T1000 (cell line): ENCODE data around the gene TIMM23.
"Not testable (repeated sequence)": the region's sequence is repeated elsewhere in the genome, so short reads cannot be mapped to it uniquely, and the experiment has no call there.

ENCODE experiments used
- DNase-seq: peaks from one replicate; lab custom pipeline; 2025; ENCODE audit warnings: mixed read lengths; lab: John Stamatoyannopoulos, UW

The TIMM23 gene

DNA sequence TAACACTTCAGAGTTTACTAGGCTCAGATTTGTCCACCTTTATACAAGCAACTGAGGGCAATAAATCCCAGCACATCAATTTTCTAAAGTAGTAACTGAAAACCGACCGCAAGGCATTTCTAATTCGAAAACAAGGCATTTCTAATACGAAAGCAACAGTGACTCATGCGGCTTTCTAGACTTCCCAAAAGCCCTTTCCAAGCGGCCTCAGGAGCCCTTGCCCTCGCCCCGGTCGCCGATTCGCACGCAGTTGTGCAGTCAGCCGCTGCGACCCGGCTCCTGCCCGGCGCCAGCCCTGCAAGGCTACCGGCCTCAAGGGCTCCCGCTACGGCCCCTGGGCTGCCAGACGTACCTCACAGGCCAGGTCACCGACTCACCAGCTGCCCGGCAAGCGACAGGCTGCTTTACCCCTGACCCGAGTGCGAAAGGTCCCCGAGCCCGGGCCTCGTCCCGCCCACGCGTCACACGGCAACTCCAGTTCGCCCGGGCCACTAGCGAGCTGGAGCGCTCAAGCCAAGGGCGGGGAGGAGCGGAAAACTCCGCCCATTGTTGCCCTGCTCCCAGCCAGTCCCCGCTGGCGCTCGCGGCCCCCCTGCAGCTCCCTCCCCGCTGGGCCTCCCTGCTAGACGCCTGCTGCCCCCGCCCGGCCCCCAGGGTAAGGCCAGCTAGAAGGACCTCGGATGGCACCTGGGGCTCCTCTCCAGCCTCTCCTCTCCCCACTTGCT, 50.9 kb downstream of the TIMM23 start:
- DNase-seq = peak; percentile 83

DNA sequence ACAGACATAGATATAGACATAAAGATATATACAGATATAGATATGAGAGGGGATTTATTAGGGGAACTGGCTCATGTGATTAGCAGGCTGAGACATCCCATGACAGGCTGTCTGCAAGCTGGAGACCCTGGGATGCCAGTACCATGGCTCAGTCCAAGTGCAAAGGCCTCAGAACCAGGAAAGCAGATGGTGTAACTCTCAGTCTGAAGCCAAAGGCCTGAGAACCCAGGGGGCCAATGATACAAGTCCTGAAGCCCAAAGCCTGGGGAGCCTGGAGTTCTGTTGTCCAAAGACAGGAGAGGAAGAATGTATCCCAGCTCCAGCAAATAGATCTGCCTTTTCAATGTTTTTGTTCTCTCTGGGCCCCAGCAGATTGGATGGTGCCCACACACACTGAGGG, 52.7 kb downstream of the TIMM23 start:
- DNase-seq = no peak

DNA sequence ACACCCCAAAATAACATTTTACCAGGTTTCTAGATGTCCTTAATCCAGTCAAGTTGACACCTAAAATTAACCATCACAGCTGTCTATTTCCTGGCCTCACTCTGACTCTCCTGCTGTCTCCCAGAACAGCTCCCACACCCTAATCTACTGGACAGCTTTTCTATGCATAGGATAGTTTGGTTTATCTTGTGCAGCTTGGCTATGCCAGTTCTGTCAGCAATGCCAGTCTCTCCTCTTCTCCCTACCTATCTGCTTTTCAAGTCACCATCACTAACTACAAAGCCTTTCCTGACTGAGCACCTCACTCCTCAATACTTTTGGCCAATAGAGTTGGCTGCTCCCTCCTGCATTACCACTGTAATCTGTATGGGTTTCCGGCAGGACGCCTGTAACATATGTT, 53.1 kb downstream of the TIMM23 start:
- no peak for DNase-seq

DNA sequence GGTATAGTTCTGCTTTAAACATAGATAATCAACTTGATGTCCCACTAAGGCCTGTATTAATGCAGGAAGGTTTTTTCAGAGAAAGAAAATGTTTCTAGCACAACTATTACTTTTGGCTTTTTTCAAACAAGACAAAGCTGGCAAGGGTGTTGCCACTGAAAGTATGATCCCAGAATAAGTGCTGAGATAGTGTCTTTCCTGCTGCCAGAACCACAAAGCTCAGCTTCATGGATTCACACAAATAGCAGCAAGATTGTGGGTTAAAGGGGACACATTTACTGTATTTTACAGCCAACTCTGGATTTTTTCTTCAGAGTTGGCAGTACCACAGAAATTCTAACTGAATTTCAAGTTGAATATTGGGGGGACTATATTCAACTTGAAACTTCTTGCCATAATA, 53.8 kb downstream of the TIMM23 start:
- no peak for DNase-seq

DNA sequence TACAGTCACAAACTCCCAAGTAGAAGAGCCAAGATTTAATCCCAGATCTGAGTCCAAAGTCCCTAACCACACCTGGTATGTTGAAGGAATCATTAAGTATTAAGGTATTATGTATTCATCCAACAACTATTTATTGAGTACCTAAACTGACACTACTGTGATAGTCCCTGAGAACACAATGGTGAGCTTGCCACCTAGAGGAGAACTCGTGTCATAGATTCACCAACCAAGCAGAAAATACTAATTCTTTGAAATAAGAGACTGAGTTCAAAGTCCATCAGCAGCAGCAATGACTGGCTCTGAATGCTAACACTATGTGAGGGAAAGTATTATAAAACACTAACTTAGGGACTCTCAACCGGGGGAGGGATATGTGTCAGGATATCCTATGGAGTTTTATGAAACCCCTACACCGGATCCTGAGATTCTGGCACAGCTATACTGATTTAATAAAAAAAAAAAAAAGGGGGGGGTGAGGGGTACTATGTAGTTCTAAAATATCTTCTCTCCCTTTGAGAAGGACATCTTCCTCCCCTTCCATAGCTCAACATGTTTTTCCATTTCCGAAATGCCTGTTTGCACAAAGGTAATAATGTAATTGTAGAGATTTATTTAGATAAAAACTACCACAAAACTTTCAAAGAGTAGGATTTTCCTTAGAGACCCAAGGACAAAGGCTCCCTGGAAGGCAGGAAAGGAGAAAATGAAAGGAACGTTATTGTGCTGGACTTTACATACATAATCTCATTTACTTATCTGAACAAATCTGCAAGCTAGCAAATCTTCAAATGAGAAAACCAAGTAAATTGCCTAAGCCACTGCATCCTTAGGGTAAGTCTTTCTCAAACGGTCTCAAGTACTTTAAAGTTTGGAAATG, 56.5 kb downstream of the TIMM23 start:
- no peak for DNase-seq

DNA sequence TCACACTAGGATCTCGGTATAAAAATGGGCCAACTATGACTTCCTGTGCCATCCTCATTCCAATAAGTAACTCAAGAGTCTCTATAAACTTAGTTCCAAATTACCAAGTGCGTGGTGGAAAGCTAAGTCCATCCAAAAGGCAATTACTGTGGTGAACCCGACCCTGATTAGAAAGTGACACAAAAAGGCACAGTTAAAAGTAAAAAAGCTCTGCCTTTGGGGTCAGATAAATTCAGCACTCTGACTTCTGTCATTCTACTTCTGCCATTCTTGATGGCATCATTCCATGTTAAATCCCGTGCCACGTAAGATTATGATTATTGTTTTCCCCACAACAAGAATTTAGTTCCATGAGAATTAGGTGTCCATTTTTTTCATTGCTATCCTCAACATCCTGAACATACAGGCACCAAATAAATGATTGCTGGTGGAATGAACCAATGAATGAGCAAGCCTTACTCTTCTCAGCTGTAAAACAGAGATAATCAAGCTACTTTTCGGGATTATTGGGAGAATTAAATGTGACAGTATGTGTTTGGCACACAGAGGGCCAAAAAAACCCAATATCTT, 57.3 kb downstream of the TIMM23 start:
- DNase-seq = no peak

DNA sequence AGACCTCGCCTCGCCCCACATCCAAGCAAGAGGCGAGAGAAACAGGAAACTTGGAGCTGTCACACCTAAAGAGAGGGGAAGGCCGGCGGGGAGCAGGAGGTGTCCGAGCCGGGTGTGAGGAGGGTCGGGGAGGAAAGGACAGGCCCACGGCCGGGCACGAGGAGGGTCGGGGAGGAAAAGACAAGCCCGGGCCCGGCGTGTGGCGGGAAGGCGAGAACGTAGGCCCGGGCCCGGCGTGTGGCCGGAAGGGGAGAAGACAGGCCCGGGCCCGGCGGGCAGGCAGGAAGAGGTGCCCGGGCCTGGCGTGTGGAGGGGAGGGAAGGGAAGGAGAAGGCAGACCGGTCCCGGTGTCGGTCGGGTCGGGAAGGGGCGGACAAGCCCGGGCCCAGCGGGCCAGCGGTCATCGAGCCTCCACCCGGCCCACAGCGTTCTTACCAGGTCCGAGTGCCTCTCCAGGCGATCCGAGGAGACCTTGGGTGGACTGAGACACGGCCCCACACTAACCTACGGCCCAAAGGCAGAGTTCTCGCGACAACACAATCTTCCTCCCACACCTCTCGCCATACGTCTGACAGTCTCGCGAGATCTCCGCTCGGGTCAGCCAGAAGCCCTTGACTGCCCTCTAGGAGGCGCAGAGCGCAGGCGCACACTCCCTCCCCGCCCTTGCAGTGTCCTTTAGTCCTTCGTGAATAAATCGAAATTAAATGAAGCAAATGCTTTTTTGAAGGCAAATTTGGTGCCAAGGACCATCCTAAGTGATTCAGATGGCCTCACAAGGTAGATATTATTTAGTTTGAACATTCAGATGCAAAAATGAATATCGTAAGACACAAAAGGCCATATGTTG, 58.0 kb downstream of the TIMM23 start, which contains the start of gene NCOA4:
TSS of gene NCOA4 (minus strand) at position 533 of the 847 bp plus-strand sequence. CDS start 13,943 bp downstream, outside the sequence.
- peak; percentile 90 for DNase-seq

DNA sequence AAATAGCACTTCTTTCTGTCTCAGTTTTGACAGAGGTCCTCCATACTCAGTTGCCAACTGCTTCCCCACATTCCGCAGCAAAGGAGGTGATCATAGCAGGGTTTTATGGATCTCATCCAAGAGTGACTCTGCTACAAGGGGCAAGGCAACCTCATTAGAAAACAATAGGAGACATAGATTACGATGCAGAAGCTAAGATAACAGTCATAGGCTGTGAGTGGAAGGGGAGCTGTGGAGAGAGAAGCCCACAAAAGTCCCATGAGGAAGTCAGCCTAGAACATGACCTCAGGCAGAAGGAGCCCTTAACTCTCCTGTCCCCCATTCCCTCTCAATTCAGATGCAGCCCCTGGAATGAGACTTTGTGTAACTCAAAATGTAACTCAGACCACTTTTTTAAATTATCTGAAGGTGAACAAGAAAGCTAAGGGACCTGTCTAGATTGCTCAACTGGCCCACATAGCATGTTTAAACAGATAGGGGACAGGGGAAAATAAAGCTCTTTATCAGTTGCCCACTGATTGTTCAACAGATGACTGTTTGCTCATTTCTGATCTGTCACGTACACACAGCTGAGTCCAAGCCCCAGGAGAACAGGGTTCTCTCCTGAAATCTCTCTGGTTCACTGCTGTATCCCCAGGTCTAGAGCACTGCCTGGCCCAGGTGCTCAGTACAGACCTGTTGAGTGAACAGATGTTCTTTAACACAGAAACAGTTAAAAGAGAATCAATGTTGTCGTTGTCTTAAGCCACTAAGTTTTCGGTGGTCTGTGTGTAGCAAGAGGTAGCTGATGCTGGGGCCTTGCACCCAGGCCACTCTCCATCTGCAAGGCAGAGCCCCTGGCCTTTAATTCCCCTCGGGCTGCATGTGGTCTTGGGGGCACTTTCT, 59.6 kb downstream of the TIMM23 start:
- no peak for DNase-seq

DNA sequence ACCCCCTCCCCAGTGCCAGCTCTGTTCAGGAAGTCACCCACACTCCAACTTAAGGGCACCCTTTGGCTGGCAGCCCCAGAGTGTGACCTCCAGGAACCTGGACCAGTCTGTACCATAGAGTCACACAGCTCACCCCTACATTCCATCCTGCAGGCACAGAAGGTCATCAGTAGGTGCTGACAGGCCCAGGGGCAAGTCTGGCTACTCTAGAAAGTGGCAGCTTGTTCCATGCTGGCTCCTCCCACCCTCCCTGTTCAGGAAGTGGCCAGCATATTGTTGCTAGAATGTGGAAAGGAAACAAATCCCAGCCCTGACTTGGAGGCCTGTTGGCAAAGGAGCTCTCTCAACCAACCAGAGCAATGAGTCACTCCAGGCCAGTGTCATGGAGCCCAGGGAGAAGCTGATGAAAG, 61.3 kb downstream of the TIMM23 start:
- DNase-seq = no peak

DNA sequence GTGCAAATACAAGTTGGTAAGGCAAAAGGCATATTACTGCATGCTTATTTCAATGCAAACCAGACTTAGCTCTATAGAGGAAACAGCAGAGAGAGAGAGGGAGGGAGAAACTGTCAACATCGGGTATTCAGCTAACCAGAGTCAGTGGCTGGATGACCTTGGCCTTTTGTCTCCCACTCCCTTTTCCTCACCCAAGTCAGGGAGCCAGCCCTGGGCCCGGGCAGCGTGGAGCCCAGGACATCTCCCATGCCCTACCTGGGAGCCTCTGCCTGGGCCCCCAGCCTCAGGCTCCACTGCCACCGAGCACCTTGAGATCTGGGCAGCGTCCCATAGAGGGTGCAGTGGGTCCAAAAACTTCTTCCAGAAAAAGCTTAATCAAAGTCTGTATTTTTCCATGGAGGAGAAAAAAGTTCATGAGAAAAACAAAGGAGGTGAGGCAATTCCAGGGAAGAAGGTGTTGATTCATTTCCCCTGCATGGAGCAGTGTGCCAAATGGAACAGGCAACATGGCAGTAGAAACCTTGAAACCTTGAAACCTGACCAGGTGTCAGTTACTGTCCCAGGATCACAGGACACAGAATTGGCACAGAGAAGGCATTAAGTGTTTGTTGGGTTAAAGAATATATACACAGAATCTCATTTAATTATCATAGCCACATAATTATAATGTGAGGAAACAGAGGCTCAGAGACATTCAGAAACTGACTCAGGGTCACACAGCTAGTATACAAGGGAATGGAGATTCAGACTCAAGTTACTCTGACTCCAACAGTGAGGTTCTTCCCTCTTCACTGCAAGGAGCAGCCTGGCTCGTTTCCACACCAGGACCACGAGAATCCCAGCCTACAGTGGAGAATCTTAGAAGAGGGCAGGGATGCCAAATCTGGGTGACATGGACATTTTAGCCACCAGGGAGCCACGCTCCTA, 63.9 kb downstream of the TIMM23 start:
- DNase-seq = no peak

DNA sequence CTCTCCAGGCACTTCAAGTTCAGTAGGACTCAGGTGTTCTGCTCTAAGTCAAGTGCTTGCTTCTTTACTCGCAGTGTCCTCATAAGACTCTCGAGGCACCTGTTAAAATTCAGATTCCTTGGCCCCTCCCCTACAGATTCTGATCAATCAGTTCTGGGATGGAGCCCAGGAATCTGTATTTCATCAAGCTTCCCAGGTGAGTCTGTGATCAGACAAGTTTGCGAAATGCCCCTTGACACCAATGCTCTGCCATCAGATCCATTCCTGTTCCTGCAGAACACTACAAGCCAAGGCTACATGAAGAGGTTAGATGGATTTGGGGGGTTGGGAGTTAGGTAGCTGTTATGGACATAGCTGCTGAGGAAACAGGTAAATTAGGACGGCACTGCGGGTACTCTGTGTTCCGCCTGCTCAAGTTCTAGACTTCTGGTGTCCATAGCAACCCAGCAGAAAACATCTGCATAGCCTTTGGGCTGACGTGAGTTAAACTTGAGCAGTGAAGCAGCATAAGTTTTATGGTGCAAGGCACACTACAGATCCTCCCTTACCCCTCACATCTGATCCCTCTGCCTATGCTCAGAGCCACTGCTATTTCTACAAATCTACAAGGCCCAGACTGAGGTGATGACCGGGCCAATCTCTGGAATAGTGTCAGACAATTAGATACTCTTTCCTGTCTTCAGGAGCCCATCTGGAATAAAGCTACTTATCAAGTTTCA, 65.0 kb downstream of the TIMM23 start:
- DNase-seq = no peak

DNA sequence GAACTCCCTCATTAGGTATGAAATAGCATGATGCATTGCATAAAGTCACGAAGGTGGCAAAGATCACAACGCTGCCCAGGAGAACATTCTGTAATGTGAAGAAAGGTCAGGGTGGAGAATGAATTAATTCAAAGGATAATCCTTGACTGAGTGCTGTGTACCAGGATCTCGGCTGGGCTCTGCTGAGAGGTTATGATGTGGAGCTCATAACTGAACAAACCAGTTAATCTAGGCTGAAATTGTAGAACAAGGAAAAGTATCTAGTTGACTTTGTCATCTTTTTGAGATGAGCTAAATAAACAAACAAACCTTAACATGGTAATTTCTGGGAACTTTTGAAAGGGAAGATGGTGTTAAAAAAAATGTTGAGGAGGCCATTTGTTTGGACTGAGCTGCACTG, 67.7 kb downstream of the TIMM23 start:
- no peak for DNase-seq

DNA sequence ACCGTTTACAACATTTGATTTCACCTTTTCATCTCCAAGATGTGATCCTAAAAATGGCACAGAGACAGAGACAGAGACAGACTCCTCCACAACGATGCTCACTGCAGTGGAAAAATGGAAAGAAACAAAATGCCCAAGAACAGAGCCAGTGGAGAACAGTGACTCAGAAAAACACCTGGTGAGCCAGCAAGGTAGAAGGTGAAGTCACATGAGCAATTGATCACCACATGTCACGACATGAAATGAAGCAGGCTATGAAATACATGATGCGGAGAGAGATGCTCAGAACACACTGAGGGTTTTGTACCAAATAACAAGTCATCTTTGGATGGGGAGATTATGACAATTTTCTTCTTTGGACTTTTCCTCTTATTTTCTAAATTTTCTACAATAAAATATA, 70.2 kb downstream of the TIMM23 start:
- no peak for DNase-seq

DNA sequence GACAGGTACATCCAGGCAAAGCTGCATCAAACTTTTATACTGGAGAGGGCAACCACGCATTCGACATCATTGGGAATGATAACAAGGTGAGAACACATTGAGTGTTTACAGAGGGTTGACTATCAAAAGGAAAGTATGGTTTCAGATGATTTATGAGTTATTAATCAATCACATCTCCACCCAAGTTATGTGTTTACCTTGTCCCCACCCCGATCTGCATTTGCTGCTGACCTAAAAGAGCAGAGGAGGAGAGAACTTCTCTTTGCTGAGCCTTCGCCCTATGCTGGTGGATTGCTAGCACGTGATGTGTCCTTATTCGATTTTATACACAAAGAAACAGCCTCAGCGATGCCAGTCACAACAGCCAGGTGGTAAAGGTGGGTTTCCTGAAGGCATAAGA, 74.0 kb downstream of the TIMM23 start, which contains the start of gene MSMB:
TSS of gene MSMB (minus strand) at position 9 of the 400 bp plus-strand sequence. CDS start 32 bp downstream, outside the sequence.
- DNase-seq = no peak

DNA sequence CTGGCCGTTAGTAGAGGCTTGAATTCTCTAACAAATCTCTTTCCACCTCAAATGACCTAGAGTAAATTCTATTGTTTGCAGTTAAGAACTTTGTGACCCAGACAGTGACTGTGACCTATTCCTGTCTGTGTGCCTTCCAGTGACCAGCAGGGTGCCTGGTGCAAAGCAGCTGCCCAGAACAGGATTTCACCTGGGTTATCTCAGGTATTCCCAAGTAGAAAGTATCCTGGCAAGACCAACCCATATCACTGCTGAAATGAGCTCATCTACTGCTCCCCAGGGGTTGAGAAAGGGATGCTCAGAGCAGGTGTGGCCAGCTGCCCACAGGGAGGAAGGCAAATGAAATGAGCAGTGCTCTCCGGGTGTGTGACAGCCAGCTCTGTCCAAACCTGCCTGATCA, 75.9 kb downstream of the TIMM23 start:
- no peak for DNase-seq

DNA sequence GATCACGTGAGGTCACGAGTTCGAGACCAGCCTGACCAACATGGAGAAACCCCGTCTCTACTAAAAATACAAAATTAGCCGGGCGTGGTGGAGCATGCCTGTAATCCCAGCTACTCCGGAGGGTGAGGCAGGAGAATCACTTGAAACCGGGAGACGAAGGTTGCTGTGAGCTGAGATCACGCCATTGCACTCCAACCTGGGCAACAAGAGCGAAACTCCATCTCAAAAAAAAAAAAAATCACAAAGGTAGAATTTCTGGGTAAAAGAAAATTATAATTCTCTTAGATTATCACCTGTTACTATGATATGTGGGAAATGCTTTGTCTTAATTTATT, 77.2 kb downstream of the TIMM23 start:
- not testable (repeated sequence) for DNase-seq

DNA sequence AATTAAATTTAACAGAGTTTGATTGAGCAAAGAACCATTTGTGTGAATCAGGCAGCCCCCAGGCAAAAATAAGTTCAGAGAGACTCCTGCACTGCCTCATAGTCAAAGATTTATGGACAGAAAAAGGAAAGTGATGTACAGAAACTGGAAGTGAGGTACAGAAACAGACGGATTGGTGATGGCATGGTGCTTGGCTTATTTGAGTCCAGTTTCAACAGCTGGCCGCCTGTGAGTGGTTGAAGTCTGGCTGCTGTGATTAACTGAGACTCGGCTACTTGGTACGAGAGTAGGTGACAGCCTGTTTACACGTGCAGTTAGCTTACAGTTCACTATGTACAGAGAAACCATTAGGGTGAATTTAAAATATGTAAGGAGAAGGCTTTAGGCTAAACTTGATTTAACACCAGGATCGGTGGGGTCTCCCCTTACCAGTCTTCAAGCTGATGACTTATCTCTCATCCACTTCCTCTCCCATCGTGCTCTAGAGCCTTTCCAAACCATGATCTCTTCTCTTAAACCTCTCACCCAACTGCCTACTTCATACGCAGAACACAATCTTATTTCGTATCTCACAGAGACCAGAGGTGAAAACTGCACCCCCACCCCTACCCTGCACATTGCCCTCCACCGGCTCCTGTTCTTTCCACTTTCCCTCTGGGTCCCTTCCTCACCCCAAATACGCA, 78.8 kb downstream of the TIMM23 start:
- DNase-seq = no peak

DNA sequence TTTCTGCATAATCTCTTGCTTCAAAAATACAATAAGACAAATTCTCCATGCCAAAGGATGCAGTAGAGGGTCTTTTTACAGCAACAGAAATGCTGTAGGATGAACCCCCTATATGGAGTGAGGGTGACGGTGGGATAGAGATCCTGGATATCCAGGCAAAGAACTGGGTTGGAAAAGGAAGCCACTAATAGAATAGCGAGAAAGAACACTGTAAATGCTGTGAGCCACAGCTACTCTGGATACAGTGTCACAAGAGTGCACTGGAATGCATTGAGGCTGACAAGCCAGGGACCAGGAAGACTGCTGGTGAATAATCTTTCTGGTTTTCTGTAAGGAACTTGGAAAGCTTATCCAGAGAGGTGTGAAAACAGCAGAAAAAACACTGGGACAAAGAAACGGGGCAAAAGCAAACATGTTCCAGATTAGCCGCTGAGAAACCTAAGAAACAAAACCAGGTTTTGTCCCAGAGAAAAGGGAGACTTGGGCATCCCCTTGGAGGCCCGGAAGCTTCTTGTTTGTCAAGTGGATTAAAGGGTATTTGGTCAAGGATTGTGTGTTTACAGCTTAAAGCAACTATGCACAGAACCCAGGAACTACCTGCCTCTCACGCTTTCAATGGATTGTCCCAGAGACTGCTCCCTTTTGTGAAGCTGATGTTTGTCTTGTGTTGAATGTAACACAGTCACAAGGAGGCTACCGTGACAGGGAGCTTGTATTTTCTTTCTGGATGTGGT, 79.9 kb downstream of the TIMM23 start:
- no peak for DNase-seq
